Upper lobe of left lung (tissue), 6 donors: ENCODE results near the gene COL4A5. TPM values are rescaled to one million over a fixed set of nuclear protein-coding genes. Genes with fewer than 3 reads are reported as not detected.
"Not testable (repeated sequence)": the region's sequence is repeated elsewhere in the genome, so short reads cannot be mapped to it uniquely, and the experiment has no call there.

Experiments used
- ATAC-seq, 2 donors: fragments of 200-7000 bp; cut with Tn5 transposase; one replicate each; pipeline ENCODE4 v1.9.1; 2022; ENCODE audit warnings: mild to moderate bottlenecking in 2 of 2, moderate library complexity in 2 of 2; ENCODE audit not compliant: low FRiP score in 2 of 2
- DNase-seq, 2 donors: peaks; one replicate each; pipeline ENCODE4 v3.0.0-alpha.2; 2019 to 2020
- H3K27ac ChIP-seq, 4 donors: fragments of 200-600 bp; sonication (generic); one replicate each; pipeline ENCODE4 v1.5.1; 2016 to 2019
- H3K27me3 ChIP-seq, 4 donors: fragments of 200-600 bp; sonication (generic); one replicate each; pipeline ENCODE4 v1.5.1; 2017 to 2019
- H3K36me3 ChIP-seq, 4 donors: fragments of 200-600 bp; sonication (generic); one replicate each; pipeline ENCODE4 v1.5.1; 2016 to 2019
- H3K4me1 ChIP-seq, 4 donors: fragments of 200-600 bp; sonication (generic); one replicate each; pipeline ENCODE4 v1.5.1; 2018 to 2019
- H3K4me3 ChIP-seq, 4 donors: fragments of 200-600 bp; sonication (generic); one replicate each; pipeline ENCODE4 v1.5.1; 2017 to 2019; ENCODE audit warnings: mild to moderate bottlenecking in 2 of 4, moderate library complexity in 1 of 4
- H3K9me3 ChIP-seq, 4 donors: fragments of 200-600 bp; sonication (generic); one replicate each; pipeline ENCODE4 v1.5.1; 2018 to 2019
- EP300 ChIP-seq, 4 donors: sonication (generic); formaldehyde crosslinking; IDR thresholded peaks; one replicate each; pipeline ENCODE4 v1.5.1; 2017; ENCODE audit warnings: antibody characterized with exemption in 4 of 4, control low read depth in 2 of 4
- POLR2A ChIP-seq, 4 donors: fragments of 450-650 bp; IDR thresholded peaks; one replicate each; pipeline ENCODE4 v1.5.1; 2016 to 2017; ENCODE audit warnings: antibody characterized with exemption in 4 of 4, mild to moderate bottlenecking in 2 of 4
- POLR2AphosphoS5 ChIP-seq, 2 donors: sonication (generic); formaldehyde crosslinking; IDR thresholded peaks; one replicate each; pipeline ENCODE4 v1.5.1; 2017; ENCODE audit warnings: antibody characterized with exemption in 2 of 2
- WGBS, 2 donors: methylation state at CpG; one replicate each; pipeline ENCODE4 v1.1.5; 2017 to 2018; 5-methylcytosine and 5-hydroxymethylcytosine counted together
- total RNA-seq, 6 donors: library from RNA; depleted of rRNA in 4 of 6; stranded (reverse); fragments of >200 nt in 4 of 6; gene quantifications; one replicate each; pipeline versions ENCODE4 v1.1.0 to v1.2.1, GENCODE V29; 2016 to 2021
- TF ChIP-seq, protein P1 (sequence below), 6 experiments: fragments of 450-650 bp in 4 of 6; fragments of 200-600 bp in 2 of 6; sonication (generic) in 2 of 6; IDR thresholded peaks; one replicate each; pipeline ENCODE4 v1.5.1; 2016 to 2019; ENCODE audit warnings: antibody characterized with exemption in 6 of 6
- donor health status: DM: no; HTN: no; CAD: no; lungs with moderate emphysema.
- donor health status: DM: no; HTN: yes; CAD: no; lungs with severe emphysema.

The COL4A5 gene
- total RNA-seq, result 10 to 100 TPM; 13.8 to 96.4 (median 37.1) TPM

GRCh38 chrX:108439426-108439942, at the start of gene COL4A5:
Gene COL4A5 (plus strand): TSS chrX:108439838. CDS start chrX:108440126, 288 bp downstream.
- Histone ChIP-seq H3K9me3 (no peaks in the 10 kb centered on the region), H3K4me1 (no peaks in the 10 kb centered on the region), H3K36me3 (no peaks in the 10 kb centered on the region), H3K4me3 (peak within 1 kb of the TSS; percentile 13 to 53 (median 45)), H3K27me3 (no peaks in the 10 kb centered on the region), H3K27ac (peak within 1 kb of the TSS in 3 of 4 donors; percentile 30 to 59 (median 39))
- DNase-seq (peak in 1 of 2 donors; percentile 39), ATAC-seq (peak; percentile 64 to 82)
- 3 to 18% methylated on average over 12 to 13 of the region's 13 CpGs for WGBS, 2 donors
- TF ChIP-seq POLR2A (IDR thresholded peaks at IDR 0.05), result peak in 1 of 4 donors; percentile 20
- TF ChIP-seq, protein P1, sequence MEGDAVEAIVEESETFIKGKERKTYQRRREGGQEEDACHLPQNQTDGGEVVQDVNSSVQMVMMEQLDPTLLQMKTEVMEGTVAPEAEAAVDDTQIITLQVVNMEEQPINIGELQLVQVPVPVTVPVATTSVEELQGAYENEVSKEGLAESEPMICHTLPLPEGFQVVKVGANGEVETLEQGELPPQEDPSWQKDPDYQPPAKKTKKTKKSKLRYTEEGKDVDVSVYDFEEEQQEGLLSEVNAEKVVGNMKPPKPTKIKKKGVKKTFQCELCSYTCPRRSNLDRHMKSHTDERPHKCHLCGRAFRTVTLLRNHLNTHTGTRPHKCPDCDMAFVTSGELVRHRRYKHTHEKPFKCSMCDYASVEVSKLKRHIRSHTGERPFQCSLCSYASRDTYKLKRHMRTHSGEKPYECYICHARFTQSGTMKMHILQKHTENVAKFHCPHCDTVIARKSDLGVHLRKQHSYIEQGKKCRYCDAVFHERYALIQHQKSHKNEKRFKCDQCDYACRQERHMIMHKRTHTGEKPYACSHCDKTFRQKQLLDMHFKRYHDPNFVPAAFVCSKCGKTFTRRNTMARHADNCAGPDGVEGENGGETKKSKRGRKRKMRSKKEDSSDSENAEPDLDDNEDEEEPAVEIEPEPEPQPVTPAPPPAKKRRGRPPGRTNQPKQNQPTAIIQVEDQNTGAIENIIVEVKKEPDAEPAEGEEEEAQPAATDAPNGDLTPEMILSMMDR (IDR thresholded peaks at IDR 0.05), result no peak

DNA sequence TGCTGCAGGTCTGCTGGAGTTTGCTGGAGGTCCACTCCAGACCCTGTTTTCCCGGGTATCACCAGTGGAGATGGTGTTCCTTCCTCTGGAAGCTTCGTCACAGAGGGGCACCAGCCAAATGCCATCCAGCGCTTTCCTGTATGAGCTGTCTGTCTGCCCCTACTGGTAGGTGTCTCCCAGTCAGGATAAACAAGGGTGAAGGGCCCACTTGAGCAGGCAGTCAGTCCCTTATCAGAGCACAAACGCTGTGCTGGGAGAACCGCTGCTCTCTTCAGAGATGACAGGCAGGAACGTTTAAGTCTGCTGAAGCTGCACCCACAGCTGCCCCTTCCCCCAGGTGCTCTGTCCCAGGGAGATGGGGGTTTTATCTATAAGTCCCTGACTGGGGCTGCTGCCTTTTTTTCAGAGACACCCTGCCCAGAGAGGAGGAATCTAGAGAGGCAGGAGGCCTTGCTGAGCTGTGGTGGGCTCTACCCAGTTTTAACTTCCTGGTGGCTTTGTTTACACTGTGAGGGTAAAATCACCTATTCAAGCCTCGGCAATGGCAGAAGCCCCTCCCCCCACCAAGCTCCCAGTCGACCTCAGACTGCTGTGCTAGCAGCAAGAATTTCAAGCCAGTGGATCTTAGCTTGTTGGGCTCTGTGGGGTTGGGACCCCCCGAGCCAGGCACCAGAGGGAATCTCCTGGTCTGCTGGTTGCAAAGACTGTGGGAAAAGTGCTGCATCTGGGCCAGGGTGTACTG, 48.5 kb upstream of the COL4A5 start:
- not testable (repeated sequence) for H3K27ac ChIP-seq, ATAC-seq, H3K36me3 ChIP-seq

GRCh38 chrX:108396188-108396891, 43.3 kb upstream of the COL4A5 start:
- ATAC-seq, result no peak
- no peak for TF ChIP-seq POLR2AphosphoS5 (IDR thresholded peaks at IDR 0.05)
- no peak for TF ChIP-seq EP300 (IDR thresholded peaks at IDR 0.05)
- TF ChIP-seq, protein P1 (IDR thresholded peaks at IDR 0.05), result no peak
- TF ChIP-seq POLR2A (IDR thresholded peaks at IDR 0.05), result no peak
- H3K36me3 ChIP-seq, result no peaks in the 10 kb centered on the region
- 60 to 70% methylated on average over 6 of the region's 6 CpGs for WGBS, 2 donors
- DNase-seq, result no peak
- H3K27ac ChIP-seq, result no peak overlapping the region
- no peak overlapping the region for H3K4me3 ChIP-seq
- no peaks in the 10 kb centered on the region for H3K4me1 ChIP-seq
- no peaks in the 10 kb centered on the region for H3K27me3 ChIP-seq
- H3K9me3 ChIP-seq, result no peaks in the 10 kb centered on the region

More for the DNA sequence above, 48.5 kb upstream of the COL4A5 start:
- WGBS, 2 donors, result 46 to 76% methylated on average over 3 to 9 of the region's 9 CpGs
- H3K4me3 ChIP-seq, DNase-seq, H3K4me1 ChIP-seq, H3K9me3 ChIP-seq, H3K27me3 ChIP-seq: not testable (repeated sequence)

DNA sequence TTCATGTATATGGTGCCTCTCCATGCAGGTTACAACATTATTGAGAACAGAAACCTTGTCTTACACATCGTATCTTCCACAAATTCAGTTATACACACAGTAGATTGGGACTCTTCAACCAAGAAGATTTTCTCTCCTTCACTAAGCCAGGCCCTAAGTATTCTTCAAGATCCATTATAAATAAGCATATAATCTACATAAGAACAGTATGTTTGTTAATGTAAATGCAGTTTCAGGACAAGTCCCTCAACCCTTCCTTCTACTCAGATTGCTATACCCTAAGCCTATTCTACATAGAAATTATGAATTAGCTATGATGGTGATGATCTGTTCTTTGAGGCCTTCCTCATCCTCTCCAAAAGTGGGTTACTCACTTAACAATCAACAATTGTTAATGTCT, 42.7 kb upstream of the COL4A5 start:
- H3K9me3 ChIP-seq, result no peaks in the 10 kb centered on the region
- no peaks in the 10 kb centered on the region for H3K27me3 ChIP-seq
- DNase-seq (no peak), ATAC-seq (no peak)
- 81 to 86% methylated on average over 1 of the region's 1 CpG for WGBS, 2 donors
- TF ChIP-seq POLR2AphosphoS5 (IDR thresholded peaks at IDR 0.05) (no peak), POLR2A (IDR thresholded peaks at IDR 0.05) (no peak), EP300 (IDR thresholded peaks at IDR 0.05) (no peak)
- TF ChIP-seq, protein P1 (IDR thresholded peaks at IDR 0.05), result no peak
- no peaks in the 10 kb centered on the region for H3K4me1 ChIP-seq
- H3K36me3 ChIP-seq, result no peaks in the 10 kb centered on the region
- H3K4me3 ChIP-seq, result no peak overlapping the region
- no peak overlapping the region for H3K27ac ChIP-seq

DNA sequence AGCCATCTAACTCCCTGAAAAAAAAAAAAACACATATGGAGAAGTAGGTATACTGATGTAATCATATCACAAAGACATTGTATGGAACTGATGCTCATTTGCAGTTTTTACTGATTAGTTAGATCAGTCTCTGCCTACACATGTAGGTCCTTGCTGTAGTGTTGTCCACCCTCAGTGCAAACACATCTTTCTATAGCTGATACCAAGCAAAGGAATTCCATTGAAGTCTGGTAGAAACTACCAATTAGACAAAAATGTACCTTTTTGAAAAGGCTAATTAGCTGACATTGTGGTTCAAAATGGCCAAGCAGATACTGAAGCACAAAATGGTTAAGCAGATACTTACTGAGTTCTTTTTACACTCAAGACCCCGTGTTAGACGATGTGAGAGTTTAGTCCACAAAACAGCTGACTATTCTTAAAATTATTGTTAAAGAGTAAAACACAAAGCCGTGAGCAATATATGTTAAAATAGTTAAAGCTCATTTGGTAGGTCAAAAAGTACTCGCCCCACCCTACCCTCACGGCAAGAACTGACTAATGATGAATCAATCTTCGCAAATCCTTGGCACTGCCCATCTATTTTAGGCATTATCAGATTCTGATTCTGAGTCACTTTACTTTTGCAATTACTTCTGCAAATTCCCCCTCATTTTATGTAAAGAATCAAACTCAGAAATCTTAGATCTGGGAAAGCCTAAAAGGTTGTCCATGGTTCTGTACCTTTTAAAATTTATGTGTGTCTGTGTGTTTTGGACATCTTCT, 41.8 kb upstream of the COL4A5 start:
- WGBS, 2 donors, result 73 to 76% methylated on average over 6 of the region's 6 CpGs
- ATAC-seq (no peak), DNase-seq (no peak)
- Histone ChIP-seq H3K27me3 (no peaks in the 10 kb centered on the region), H3K36me3 (no peaks in the 10 kb centered on the region), H3K4me1 (no peaks in the 10 kb centered on the region), H3K4me3 (no peak overlapping the region), H3K27ac (no peak overlapping the region), H3K9me3 (no peaks in the 10 kb centered on the region)
- TF ChIP-seq POLR2AphosphoS5 (IDR thresholded peaks at IDR 0.05) (no peak), POLR2A (IDR thresholded peaks at IDR 0.05) (no peak), EP300 (IDR thresholded peaks at IDR 0.05) (no peak)
- TF ChIP-seq, protein P1 (IDR thresholded peaks at IDR 0.05), result no peak
